Measurements from ENCODE around the gene MACF1.

MACF1 gene

GRCh38 chr1:39268112-39268581 lies 63.7 kb downstream of the MACF1 start:
- DNase-seq: no peak

GRCh38 chr1:39268906-39269305 lies 64.4 kb downstream of the MACF1 start:
- no peak for DNase-seq

GRCh38 chr1:39269349-39269748 lies 64.9 kb downstream of the MACF1 start:
- no peak for DNase-seq

- no peak for DNase-seq
Observed at GRCh38 chr1:39269791-39270342, 65.4 kb downstream of the MACF1 start.

GRCh38 chr1:39270368-39270767 lies 65.9 kb downstream of the MACF1 start:
- no peak for DNase-seq

- DNase-seq: no peak
Observed at GRCh38 chr1:39272027-39272797, 67.7 kb downstream of the MACF1 start.

GRCh38 chr1:39272798-39273469 lies 68.4 kb downstream of the MACF1 start:
- DNase-seq: no peak

GRCh38 chr1:39275836-39276507 lies 71.5 kb downstream of the MACF1 start:
- no peak for DNase-seq

GRCh38 chr1:39277879-39278278 lies 73.4 kb downstream of the MACF1 start:
- no peak for DNase-seq

- no peak for DNase-seq
Observed at GRCh38 chr1:39282537-39283216, 78.2 kb downstream of the MACF1 start.

GRCh38 chr1:39283858-39284257 lies 79.4 kb downstream of the MACF1 start:
- DNase-seq: no peak

GRCh38 chr1:39287541-39287940 lies 83.0 kb downstream of the MACF1 start:
- DNase-seq: no peak

- DNase-seq: no peak
Observed at GRCh38 chr1:39288735-39289465, 84.4 kb downstream of the MACF1 start.

GRCh38 chr1:39292401-39292800 lies 87.9 kb downstream of the MACF1 start:
- no peak for DNase-seq

- DNase-seq: no peak
Observed at GRCh38 chr1:39293375-39294070, 89.0 kb downstream of the MACF1 start.

- DNase-seq: no peak
Observed at GRCh38 chr1:39294531-39294930, 90.0 kb downstream of the MACF1 start.

- DNase-seq: no peak
Observed at GRCh38 chr1:39295901-39296300, 91.4 kb downstream of the MACF1 start.

- DNase-seq: no peak
Observed at GRCh38 chr1:39297551-39297950, 93.1 kb downstream of the MACF1 start.

- DNase-seq: no peak
Observed at GRCh38 chr1:39301606-39302005, 97.1 kb downstream of the MACF1 start.

GRCh38 chr1:39305555-39305954 lies 101.1 kb downstream of the MACF1 start:
- no peak for DNase-seq

GRCh38 chr1:39310015-39310414 lies 105.5 kb downstream of the MACF1 start:
- no peak for DNase-seq

- no peak for DNase-seq
Observed at GRCh38 chr1:39310691-39311090, 106.2 kb downstream of the MACF1 start.

Data from stimulated activated CD4-positive, alpha-beta T cell treated with anti-CD3 and anti-CD28 coated beads, Interleukin-12 subunit alpha, Interleukin-12 subunit beta, amount 100 ng/mL, for 4 hours (primary cell).